ENCODE measurements around the gene TMEM53.
"Not testable (repeated sequence)": the region's sequence is repeated elsewhere in the genome, so short reads cannot be mapped to it uniquely, and the experiment has no call there.

The TMEM53 gene

DNA sequence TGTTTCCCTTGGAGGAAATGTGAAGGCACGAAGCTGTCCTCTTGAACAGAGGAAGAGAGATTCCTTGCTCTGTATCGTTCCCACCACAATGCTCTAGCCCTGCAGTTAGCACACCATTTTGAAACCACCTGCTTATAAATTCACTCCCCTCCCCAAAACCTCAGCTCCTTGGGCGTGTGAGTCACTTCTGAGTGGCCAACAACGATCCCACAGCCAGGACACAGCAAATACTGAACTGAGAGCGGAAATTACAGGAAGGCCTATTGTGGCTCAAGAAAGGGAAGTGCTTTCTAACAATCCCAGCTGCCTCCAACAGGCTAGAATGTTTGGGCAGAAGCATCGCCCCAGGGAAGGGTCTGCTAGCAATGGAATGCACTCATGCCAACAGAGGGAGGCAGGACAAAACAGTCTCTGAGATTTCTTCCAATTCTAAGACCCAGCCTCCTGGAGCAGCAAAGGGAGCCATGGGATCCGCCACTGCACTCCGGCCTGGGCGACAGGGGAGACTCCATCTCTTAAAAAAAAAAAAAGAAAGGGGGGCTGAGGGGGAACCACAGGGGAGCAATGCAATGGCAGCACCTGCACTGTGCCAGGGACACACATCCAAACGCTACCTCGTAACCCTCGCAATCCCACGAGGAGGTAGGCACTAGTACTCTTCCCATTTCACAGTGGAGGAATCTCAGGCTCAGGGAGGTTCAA lies 1.9 kb downstream of the TMEM53 start:
- no peak for DNase-seq (ENCODE audit: low read depth)

DNA sequence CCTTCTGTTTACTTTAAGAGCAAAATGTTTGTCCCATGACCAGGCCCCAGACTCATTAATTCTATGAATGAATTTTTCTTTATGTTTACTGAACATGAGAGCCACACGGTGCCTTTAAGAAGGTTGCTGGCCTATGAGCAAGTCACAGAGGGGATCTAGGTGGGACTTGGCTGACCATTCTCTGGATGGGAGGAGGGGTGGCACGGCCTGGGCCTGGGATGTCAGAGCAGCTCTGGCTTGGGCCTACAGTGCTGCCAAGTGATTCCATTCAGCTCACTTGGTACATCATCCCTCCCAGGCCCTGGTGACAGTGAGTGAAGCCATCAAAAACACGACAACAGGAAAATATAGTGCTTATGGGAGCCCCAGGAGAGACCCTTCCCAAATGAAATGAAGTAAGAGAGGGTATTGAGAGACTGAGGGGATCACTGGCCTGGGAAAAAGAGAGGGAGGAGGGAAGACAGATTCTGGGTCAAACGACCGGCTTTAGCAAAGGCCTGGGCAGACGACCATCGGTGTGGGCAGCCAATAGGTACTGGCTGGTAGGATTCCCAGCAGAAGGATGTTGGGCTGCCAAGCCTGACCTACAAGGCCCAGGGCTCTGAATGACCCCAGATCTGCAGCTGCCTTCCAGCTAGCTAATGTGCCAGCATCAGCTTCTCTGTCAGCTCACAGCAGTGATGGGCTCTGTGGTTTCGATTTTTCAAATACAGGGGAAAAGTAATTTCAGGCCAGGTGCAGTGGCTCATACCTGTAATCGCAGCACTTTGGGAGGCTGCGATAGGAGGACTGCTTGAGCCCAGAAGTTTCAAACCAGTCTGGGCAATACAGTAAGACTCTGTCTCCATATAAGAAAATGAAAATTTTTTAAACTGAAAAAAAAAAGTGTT lies 3.3 kb downstream of the TMEM53 start:
- no peak for DNase-seq (ENCODE audit: low read depth)

DNA sequence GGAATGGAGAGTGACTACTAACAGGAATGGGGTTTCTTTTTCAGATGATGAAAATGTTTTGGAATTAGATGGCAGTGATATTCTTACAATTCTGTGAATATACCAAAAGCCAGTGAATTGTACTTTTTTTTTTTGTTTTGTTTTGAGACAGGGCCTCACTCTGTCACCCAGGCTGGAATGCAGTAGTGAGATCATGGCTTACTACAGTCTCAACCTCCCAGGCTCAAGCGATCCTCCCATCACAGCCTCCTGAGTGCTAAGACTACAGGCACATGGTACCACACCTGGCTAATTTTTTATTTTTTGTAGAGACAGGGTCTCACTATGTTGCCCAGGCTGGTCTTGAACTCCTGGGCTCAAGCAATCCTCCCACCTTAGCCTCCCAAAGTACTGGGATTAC lies 7.6 kb downstream of the TMEM53 start:
- not testable (repeated sequence) for DNase-seq (ENCODE audit: low read depth)

DNA sequence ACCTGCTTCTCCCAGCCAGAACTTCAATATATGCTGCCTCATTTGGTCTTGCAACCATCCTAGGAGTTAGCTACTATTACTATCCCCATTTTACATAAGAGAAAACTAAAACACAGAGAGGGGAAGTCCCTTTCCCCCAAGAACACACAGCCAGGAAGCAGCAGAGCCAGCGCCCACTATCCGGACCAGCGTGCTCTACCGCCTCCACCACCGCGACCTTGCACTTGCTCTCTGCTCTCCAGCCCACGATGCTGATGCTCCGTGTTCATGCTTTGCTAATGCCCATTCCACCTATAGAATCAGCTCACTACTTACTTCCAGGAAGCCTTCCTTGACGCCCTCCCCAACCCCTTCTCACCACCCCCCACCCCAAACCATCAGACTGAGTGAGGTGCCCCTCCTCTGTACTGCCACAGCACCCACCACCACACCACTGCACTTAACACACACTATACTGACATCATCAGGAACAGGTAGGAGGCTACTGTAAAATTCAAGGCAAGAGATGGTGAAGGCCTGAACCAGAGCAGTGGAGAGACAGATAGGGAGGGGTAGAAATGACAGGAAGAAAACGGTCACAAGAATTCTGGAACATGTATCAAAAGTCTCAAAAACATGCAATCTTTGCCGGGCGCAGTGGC lies 9.4 kb downstream of the TMEM53 start:
- DNase-seq (ENCODE audit: low read depth) = no peak

DNA sequence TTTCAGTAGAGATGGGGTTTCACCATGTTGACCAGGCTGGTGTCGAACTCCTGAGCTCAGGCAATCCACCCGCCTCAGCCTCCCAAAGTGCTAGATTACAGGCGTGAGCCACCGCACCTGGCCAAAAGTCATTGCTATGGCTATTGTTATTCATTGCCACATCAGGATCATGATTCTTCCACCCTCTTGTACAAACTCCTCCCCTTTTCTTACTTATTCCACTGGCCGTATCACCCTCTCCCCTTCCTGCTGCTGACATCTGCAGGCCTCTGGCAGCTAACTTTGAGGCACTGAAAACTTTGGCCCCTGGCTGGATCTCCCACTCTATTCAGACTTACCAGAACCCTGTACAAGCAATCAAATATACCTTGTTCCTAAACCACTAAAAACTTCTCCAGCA lies 10.9 kb downstream of the TMEM53 start:
- DNase-seq (ENCODE audit: low read depth) = no peak

DNA sequence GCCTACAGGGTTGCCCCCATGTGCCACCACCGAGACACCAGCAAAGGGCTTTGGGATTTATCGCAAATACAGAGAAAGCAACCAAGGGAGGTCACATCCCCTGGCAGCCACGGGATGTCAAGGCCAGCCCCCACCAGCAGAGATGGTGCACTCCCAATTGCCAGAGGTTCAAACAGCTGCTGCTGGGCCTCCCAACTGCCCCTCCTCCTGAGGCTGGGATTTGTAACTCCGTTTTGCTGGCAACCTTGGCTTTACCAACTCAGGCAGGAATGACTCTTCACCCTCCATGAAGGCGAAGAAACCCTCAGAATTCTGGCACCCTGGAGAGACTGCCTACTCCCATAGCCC lies 11.6 kb downstream of the TMEM53 start:
- no peak for DNase-seq (ENCODE audit: low read depth)

DNA sequence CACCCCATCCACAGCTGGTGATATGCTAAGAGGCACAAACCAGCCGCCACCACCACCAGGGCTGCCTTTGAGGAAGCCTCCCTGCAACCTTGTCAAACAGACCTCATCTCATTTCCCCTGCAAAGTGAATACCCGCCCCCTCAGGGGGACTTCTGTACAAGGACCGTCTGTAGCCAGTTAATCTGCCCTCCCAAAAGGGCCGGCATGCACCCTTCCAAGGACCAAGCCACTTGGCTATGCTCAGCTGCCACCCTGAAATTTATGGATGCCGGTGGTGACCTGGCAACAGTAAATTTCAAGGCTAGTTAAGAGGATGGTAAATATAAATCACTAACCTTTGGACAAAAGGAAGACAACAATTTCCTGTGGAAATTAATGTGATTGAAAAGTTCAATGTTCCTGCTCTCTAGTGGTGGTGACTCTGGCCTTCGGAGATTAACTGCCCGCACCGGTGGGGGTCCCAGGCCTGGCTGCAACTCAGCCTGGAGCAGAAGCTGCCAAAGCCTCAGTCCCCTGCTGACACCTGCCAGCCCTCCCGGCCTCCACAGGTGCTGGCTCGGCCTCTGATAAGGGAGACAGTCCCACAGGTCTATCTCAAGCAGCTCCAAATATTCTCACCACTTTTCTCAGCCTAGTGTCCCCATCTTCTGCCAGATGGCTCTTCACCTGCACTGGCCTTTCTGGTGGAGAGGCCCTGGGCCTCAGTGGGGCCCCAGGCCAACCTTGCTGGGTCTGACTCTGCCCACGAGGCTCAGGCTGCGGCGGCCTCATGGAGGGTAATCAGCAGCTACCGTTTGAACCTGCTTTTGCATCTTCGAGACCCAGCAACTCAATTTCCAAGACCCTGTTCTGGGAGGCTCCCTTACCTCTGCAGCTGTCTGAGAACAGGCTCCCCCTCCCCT lies 12.2 kb downstream of the TMEM53 start:
- no peak for DNase-seq (ENCODE audit: low read depth)

DNA sequence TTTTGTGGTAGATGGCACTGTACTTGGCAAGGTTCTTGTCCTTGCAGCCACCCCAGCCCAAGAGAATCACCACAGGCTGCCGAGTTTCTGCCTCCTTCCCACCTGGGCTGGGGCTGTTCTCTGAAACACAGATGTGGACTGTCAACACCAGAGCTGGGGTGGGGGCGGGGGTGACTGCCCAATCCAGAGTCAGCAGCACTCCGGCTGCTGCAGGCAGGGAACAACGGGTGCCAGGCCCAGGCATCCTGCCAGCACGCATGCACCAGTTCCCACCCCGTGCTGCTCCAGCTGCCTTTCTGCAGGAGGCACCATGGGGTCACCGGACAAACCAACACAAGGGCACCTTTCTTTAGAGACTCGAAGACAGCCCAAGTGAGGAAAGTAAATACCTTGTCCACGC lies 14.1 kb downstream of the TMEM53 start:
- no peak for DNase-seq (ENCODE audit: low read depth)

DNA sequence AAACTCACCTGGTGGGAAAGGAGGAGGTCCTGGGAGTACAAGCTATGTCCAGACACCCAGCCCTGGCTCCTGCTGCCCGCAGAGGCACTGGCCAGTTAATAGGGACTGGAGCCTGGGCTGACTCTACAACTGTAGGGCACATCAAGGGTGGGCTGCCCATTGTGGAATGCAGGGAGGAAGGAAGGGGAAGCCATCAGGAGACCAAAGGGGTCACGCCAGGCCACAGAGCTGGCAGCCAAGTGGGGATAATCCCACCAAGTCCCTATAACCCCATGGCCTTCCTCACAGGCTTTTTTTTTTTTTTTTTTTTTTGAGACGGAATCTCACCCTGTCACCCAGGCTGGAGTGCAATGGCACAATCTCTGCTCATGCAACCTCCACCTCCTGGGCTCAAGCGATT lies 14.7 kb downstream of the TMEM53 start:
- DNase-seq (ENCODE audit: low read depth) = no peak

DNA sequence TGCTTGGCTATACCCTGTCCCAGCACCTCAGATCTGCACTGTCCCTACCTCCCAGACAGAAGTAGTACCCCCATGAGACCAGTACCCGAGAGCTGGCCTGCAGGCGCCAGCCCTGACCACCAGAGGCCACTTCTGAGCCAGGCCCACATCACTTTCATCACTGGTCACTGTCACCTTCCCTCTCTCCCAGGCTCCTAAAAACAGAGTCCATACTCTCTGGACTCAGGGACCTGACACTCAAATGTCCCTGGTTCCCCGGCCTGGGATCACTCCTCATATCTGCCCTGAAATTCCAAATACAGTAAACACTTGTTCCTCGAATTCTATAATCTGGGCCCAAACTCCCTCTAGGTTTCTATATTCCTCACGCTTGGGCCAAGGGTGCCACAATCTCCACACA lies 18.7 kb downstream of the TMEM53 start:
- DNase-seq (ENCODE audit: low read depth) = no peak

DNA sequence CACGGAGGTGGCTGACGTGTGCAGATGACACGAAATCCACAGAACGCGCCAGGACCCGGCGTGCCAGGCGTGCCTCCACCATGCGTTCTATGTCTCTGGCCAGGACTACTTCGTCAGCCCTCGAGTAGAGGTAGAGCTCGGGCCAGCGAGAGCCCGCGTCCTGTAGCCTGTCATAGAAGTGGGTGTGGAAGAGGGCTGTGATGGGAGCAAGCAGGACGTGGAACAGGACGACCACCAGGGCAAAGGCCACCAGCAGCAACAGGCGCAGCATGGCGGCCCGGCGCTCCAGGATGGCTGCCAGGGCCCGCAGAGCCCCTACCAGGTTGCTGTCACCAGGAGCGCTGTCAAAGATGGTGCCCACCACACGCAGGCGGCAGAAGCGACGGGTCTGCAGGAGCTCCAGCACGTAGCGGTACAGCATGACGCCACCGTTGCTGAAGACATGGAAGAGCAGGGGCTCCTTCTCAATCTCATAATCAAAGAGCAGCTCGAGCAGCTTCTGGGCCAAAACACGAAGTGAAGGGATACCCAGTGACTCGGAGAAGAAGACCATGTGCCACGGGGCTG lies 19.6 kb downstream of the TMEM53 start:
- DNase-seq (ENCODE audit: low read depth) = no peak

DNA sequence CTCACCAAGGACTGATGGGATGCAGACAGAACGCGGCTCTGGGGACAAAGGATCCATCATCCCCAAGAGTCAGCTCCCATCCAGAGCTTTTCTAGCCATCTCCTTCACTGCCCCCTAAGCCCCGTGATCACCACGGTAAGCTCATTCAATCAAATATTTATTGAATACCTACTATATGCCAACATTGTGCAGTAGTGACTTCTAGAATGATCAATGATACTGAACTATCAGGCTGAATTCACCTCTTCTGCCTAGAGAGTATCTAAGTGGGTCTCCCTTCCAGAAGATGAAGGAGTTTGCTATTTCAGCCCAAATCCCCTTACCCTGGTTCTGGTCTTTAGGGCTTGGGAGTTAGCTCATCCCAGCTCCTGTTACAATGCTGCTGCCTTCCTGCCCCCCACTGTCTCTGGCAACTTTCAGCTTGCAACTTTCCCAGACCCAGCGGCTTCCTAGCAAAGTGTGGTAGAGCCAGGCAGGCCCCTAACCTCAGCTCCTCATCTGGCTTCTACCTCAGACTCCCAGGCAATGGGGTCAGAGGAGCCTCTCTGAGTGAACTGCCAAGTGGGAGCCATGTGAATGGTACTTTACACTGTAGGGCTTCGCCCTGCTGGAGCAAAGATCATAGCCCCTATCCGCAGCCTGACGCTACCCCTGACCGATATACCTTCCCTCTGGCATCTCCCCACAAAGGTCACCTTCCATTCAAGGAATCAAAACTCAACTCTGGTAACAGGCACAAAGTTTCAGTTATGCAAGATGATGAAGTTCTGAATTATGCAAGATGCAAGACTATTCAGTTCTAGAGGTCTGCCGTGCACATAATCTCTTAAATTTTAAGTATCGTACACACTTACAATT lies 20.9 kb downstream of the TMEM53 start:
- DNase-seq (ENCODE audit: low read depth) = no peak

DNA sequence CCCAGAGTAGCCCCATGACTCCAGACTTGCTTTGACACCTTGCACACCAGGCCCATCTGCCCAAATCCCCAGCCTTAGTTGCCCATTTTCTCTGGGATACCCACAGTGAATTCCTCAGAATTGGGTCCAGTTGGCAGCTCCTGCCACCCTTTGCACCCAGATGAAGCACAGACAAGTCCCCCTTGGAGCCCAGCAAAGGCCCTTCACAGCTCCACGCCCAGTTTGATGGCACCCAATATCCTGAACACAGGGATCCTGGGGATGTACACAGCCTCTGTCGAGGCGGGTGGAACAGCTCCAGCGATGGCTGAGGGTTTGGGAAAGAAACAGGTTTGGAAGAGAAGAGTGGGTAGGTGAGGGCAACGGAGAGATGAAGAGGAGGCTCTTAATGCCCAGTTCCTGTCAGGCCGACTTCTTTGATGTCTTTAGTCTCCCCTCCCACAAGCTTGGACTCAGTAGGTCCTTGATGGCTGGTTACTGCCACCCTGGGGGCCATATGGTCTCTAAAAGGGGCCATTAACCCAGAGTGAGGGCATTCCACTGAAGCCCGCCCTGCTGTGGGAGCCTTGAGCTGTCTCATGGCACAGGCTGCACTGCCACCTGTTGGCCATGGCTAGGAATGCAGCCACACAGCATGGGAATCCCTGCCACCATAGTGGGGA lies 21.7 kb downstream of the TMEM53 start:
- DNase-seq (ENCODE audit: low read depth) = peak; percentile 25

DNA sequence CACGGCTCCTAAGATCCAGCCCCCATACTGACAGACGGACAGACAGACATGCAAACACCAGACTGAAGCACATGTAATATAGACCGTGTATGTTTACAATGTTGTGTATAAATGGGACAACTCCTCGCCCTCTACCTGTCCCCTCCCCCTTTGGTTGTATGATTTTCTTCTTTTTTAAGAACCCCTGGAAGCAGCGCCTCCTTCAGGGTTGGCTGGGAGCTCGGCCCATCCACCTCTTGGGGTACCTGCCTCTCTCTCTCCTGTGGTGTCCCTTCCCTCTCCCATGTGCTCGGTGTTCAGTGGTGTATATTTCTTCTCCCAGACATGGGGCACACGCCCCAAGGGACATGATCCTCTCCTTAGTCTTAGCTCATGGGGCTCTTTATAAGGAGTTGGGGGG lies 23.2 kb downstream of the TMEM53 start:
- DNase-seq (ENCODE audit: low read depth) = no peak

DNA sequence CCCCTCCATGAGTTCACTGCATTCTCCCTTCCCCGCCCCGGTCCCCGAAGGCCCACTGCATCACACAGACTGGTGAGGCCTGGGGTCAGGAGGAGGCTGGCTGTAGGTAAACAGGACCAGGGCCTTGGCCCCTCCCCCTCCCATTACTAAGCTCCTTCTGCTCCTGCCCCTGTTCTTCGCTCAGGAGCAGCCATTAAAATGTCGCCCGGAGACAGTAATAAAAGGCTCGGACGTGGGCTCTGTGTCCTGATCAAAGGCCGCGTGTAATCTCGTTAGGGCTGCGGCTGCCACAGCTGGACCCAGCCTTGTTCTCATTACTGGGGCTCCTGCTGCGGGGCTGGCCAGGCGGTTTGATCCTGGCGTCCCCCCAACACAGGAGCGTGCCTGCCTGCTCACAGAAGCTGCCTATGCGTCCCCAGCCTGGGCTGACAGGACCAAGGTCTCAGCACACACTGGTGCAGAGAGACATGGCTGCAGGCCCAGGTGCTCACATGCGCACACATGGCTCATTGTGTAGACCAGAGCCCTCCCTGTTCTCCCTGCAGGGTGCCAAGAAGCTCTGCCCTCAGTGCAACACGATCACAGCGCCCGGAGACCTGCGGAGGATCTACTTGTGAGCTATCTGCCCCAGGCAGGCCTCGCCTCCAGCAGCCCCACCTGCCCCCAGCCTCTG lies 24.0 kb downstream of the TMEM53 start:
- no peak for DNase-seq (ENCODE audit: low read depth)

DNA sequence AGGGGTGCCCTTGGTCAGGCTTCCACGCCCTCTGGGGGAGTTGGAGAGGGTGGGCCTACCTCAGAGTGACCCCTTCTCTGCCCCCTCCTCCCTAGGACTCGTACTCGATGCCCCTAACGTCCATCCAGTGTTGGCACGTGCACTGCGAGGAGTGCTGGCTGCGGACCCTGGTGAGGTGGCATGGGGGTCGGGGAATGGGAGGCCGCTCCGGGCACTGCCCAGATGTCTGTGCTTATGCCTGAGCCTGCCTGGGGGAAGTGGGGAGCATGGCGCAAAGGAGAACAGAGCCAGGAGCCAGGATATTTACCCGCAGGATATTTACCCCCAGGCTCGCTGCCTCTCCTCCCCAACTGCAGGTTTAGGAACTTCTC lies 24.5 kb downstream of the TMEM53 start:
- no peak for DNase-seq (ENCODE audit: low read depth)

DNA sequence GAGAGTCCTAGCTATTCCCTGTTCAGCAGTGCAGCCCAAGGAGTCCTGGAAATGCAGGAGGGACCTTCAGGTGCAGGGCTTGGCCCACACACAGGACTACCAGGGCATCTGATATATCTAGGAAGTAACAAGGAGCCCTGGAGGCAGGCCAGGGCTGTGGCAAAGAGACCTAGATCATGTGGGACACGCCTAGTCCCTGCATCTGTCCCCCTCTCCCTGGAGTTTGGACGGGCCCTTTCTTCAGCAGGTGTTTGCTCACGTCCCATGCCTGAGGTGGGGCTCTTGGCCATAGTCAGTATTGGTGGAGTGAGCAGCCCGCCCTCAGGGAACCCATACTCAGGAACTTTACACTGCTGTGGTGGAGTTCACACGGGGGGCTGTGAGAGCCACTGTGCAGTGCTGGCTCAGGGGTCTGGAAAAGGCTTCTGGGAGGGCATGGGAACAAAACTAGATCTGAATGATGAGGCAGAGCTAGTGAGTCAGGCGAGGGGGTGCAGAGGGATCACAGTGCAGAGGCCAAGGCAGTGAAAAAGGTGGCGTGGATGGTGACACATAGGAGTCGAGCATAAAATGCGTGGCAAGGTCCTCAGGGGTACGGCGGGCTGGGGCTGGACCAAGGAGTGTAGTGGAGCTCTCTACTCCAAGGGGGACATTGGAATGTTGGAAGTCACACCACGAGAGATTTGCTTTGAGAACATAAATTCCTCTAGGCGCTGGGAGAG lies 25.6 kb downstream of the TMEM53 start:
- DNase-seq (ENCODE audit: low read depth) = no peak

DNA sequence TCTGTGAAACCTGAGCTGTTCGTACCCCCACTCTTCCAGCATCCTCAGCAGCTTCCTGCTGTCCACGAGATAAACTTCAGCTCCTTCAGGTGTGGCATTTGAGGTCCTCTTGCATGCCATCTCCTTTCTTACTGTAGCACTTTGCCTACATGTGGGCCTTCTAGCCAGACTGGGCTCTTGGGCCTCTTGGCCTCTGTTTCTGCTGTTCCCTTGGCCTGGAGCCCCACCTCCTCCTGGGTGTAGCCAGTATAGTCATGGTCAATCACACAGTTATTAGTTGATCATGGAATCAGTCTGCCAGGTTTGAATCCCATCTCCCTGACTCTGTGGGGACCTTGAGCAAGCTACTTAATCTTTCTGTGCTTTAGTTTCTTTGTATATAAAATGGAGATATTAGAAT lies 26.4 kb downstream of the TMEM53 start:
- DNase-seq (ENCODE audit: low read depth) = no peak

All from HS-5 (cell line).